Right lobe of liver (tissue), 4 donors: ENCODE results near the gene RPS26.

ENCODE experiments used
- CTCF ChIP-seq, 4 donors: fragments of 200-600 bp in 3 of 4; fragments of 450-650 bp in 1 of 4; IDR thresholded peaks; one replicate each; pipeline versions ENCODE4 v1.5.1 to v1.8.0; 2016 to 2022; ENCODE audit warnings: antibody characterized with exemption in 4 of 4, mild to moderate bottlenecking in 2 of 4
- POLR2A ChIP-seq: fragments of 450-650 bp; IDR thresholded peaks from one replicate; pipeline ENCODE4 v1.6.1; 2017; ENCODE audit warnings: antibody characterized with exemption, mild to moderate bottlenecking
- donor health status: DM: no; HTN: no; CAD: no.
- donor health status: DM: no; HTN: no; CAD: no.
- donor health status: DM: no; HTN: yes; CAD: no.

GRCh38 chr12:56061982-56062381 is 20.3 kb downstream of the RPS26 start:
- TF ChIP-seq CTCF (IDR thresholded peaks at IDR 0.05) (no peak), POLR2A (no peak)
